ENCODE data around the gene PCDHA5. TPM values are rescaled to one million over a fixed set of nuclear protein-coding genes. Genes with fewer than 3 reads are reported as not detected.

The PCDHA5 gene
- total and polyA plus RNA-seq, 2 of the 13 experiments (the other 11 are each of a cell fraction or from before 2014, with no cell fraction given) = not detected

- Histone ChIP-seq H3K4me3 (replicated peaks in 1 of 3; ENCODE audit: insufficient read depth in 1 of 3, low read depth in 2 of 3, low read length in 3 of 3) (no peak overlapping the region), H3K79me2 (ENCODE audit: insufficient read depth, low read length) (no peaks in the 10 kb centered on the region), H4K20me1 (ENCODE audit: insufficient read depth, low read length) (no peaks in the 10 kb centered on the region), H3K27ac (ENCODE audit: extremely low read length, insufficient read depth, low read length) (no peak overlapping the region), H3K27me3 (ENCODE audit: control insufficient read depth in 1 of 2, insufficient read depth in 2 of 2, low read length in 2 of 2) (no peaks in the 10 kb centered on the region), H3K9me3 (ENCODE audit: low read length) (peaks cover 65% of the 10 kb centered on the region), H3K36me3 (replicated peaks in 1 of 2; ENCODE audit: control insufficient read depth in 1 of 2, insufficient read depth in 2 of 2, low read length in 2 of 2) (no peaks in the 10 kb centered on the region), H3K4me1 (ENCODE audit: insufficient read depth, low read length) (no peaks in the 10 kb centered on the region), H3K9ac (ENCODE audit: insufficient read depth, low read depth, low read length) (no peak overlapping the region), H2AFZ (ENCODE audit: low read length) (no peak overlapping the region), H3K4me2 (ENCODE audit: low read depth, low read length) (no peak overlapping the region)
- DNase-seq (ENCODE audit: low spot score) = no peak
- ChIA-PET CTCF (ENCODE audit: low intra/inter-chr PET ratio, low total read pairs) (no interaction called here), POLR2A (no interaction called here)
- in situ Hi-C loops (cut with HindIII; ENCODE audit: extremely low pct_ligation_motif_present, low pct_unique_long_range_greater_than_20kb) = no loop called here
- FAIRE-seq = no peak
- 0% methylated on average over 1 of the region's 1 CpG for WGBS (ENCODE audit: low lambda C conversion rate)
- TF ChIP-seq TAF1 (CRISPR knock-in tag; IDR thresholded peaks at IDR 0.05) (no peak), RBM39 (IDR thresholded peaks at IDR 0.05; ENCODE audit: low read depth, low read length, poor library complexity, severe bottlenecking) (no peak), YEATS4 (CRISPR knock-in tag; IDR thresholded peaks at IDR 0.05; ENCODE audit: borderline replicate concordance) (no peak), NR1H2 (CRISPR knock-in tag; IDR thresholded peaks at IDR 0.05; ENCODE audit: borderline replicate concordance, low read depth) (no peak), FOXO1 (CRISPR knock-in tag; IDR thresholded peaks at IDR 0.05) (no peak), TMF1 (CRISPR knock-in tag; IDR thresholded peaks at IDR 0.05; ENCODE audit: low read depth) (no peak), KLF13 (CRISPR knock-in tag; IDR thresholded peaks at IDR 0.05) (no peak), ARNT2 (CRISPR knock-in tag; IDR thresholded peaks at IDR 0.05; ENCODE audit: low read depth) (no peak), ZNF337 (CRISPR knock-in tag; IDR thresholded peaks at IDR 0.05; ENCODE audit: borderline replicate concordance, low read depth) (no peak), KLF16 (CRISPR knock-in tag; IDR thresholded peaks at IDR 0.05) (no peak), ZNF3 (CRISPR knock-in tag; IDR thresholded peaks at IDR 0.05) (no peak), ZSCAN12 (CRISPR knock-in tag; IDR thresholded peaks at IDR 0.05) (no peak), MEIS2 (CRISPR knock-in tag; IDR thresholded peaks at IDR 0.05) (no peak), NFE2L1 (CRISPR knock-in tag; IDR thresholded peaks at IDR 0.05; ENCODE audit: borderline replicate concordance) (no peak), ZNF614 (CRISPR knock-in tag; IDR thresholded peaks at IDR 0.05; ENCODE audit: borderline replicate concordance) (no peak), ZFX (CRISPR knock-in tag; IDR thresholded peaks at IDR 0.05; ENCODE audit: low read depth) (no peak), ZMYM4 (CRISPR knock-in tag; IDR thresholded peaks at IDR 0.05) (no peak)
- TF ChIP-seq, protein P1, sequence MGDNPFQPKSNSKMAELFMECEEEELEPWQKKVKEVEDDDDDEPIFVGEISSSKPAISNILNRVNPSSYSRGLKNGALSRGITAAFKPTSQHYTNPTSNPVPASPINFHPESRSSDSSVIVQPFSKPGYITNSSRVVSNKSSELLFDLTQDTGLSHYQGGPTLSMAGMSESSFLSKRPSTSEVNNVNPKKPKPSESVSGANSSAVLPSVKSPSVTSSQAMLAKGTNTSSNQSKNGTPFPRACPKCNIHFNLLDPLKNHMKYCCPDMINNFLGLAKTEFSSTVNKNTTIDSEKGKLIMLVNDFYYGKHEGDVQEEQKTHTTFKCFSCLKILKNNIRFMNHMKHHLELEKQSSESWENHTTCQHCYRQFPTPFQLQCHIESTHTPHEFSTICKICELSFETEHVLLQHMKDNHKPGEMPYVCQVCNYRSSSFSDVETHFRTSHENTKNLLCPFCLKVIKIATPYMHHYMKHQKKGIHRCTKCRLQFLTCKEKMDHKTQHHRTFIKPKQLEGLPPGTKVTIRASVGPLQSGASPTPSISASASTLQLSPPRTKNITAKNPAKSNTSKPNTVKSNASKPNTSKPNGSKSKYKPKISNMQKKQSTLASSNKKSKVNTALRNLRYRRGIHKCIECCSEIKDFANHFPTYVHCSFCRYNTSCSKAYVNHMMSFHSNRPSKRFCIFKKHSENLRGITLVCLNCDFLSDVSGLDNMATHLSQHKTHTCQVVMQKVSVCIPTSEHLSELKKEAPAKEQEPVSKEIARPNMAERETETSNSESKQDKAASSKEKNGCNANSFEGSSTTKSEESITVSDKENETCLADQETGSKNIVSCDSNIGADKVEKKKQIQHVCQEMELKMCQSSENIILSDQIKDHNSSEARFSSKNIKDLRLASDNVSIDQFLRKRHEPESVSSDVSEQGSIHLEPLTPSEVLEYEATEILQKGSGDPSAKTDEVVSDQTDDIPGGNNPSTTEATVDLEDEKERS (CRISPR knock-in tag; IDR thresholded peaks at IDR 0.05) = no peak
- no peak for ATAC-seq
- BruUV-seq (replicated peaks) = no TSS peak
- intact Hi-C loops (cut with micrococcal nuclease; ENCODE audit: unreplicated experiment) = no loop called here
Observed at GRCh38 chr5:140780512-140780911, 40.9 kb upstream of the PCDHA5 start.
